ENCODE data around the gene GPC3. TPM values are rescaled to one million over a fixed set of nuclear protein-coding genes. Genes with fewer than 3 reads are reported as not detected.

The GPC3 gene
- polyA plus RNA-seq, 1 donor = 288 TPM

DNA sequence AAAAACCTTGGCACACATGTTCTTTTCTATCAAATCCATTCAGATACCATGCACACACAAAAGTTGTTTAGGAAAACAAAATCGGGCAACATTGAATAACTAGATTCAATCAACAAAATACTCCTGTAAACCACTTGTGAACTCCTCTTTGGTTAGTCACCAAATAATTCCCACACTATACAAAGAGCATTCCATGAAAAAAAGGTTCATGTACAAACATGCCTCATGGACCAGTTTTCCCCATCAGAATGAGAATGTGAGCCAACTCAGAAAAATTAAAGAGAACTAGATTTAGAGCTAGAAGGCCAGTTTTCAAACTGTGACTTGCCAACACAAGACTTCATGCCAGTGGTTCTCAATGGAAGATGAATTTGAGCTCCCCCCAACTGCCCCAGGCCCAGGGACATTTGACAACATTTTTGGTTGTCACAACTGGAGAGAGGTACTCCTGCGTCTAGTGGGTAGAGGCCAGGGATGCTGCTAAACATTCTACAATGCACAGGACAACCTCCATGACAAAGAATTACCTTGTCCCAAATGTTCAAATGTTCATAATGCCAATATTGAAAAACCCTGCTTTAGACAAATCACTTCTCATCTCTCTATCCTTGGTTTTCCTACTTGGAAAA is 55.4 kb downstream of the GPC3 start:
- DNase-seq (ENCODE audit: low read depth) = no peak

- no peak for DNase-seq (ENCODE audit: low read depth)
Observed at GRCh38 chrX:133928365-133928764, 57.0 kb downstream of the GPC3 start.

GRCh38 chrX:133926809-133927208 is 58.6 kb downstream of the GPC3 start:
- DNase-seq (ENCODE audit: low read depth) = no peak

DNA sequence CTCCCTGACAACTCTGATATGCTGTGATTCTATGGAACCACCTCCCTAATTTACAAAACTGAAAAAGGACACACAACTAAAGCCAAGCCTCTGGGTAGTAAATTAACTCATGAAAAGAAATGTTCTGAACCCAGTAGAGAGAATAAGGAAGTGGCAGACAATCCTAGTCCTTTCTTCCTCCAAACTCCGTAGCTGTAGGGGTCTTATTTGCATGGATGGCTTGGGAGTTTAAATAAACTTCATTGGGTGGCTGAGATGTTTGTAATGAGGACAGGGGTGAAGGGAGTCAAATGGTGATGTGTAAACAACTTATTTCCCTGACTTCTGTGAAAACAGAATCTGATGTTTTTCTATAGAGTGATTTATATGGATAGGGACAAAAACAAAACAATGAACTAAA is 59.3 kb downstream of the GPC3 start:
- no peak for DNase-seq (ENCODE audit: low read depth)

- DNase-seq (ENCODE audit: low read depth) = no peak
Observed at GRCh38 chrX:133924548-133924947, 60.8 kb downstream of the GPC3 start.

DNA sequence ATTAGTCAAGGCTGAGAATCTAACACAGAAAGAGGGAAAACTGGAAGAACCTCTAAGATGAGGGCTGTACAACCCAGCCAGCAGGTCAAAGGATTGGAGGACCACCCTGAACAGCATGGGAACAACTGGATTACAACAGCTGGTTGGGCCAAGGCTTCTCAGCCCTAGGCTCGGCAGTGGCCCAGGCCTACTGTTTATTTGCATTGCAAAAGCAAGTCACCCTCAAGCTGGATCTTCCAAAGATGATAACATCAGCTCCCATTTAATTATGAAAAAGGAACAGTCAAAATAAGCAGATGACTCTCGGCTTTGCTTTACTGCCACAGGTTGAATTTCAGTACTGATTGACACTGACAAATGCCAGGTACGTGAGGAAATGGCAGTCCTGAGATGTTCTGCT is 61.8 kb downstream of the GPC3 start:
- no peak for DNase-seq (ENCODE audit: low read depth)

DNA sequence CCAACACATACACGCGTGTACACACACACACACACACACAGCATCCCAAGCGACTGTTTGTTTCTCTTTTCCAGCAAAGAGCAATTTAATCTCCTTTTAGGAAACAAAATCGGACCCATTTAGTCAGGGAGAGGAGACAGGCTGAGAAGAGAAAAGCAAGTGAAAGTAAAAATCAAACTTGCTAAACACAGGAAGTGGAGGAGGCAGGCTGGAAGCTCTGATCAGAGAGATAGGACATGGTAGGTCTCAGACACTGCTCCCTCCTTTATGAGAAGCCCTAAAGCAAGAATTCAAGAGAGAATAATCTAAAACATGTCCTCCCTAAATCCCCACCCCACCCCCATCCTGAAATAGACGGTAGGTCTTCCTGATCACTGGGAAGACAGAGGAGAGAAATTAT is 62.3 kb downstream of the GPC3 start:
- no peak for DNase-seq (ENCODE audit: low read depth)

- no peak for DNase-seq (ENCODE audit: low read depth)
Observed at GRCh38 chrX:133922390-133922771, 63.0 kb downstream of the GPC3 start.

- no peak for DNase-seq (ENCODE audit: low read depth)
Observed at GRCh38 chrX:133921764-133922389, 63.5 kb downstream of the GPC3 start.

DNA sequence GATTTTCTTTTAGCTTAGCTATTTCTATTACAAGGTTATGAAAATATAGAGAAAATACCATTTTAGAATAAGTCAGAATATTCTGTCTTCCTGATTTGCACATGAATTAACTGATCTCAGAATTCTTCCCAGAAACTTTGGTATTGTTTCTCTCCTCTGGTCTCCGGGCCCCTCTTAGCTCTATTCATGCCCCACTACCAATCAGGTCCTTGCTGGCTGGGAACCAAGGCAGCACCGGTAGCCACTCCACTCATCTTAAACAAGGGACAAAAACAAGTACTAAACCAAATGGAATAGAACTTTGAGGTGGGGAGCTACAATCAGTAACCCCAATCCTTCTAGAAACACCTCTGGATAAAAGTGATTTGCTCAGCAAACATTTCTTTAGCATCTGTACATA is 64.3 kb downstream of the GPC3 start:
- DNase-seq (ENCODE audit: low read depth) = no peak

DNA sequence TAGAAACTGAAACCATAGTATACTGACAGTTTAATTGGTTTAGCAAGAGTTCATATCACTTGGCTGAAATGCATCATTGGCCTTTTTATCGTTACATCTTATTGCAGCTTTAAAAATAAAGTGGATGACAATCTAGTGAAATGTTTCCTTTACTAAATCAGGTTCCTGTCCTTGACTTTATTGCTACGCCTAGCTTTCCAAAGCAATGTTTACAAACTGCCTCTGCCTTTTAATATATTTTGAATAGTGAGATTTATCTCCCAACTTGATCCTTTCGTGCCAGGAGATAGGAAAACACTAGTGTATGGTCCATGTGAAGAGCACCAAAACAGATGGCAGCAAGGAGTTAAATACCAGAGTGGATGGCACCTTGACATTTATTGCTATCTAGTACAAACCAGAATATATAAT is 67.0 kb downstream of the GPC3 start:
- no peak for DNase-seq (ENCODE audit: low read depth)

- DNase-seq (ENCODE audit: low read depth) = no peak
Observed at GRCh38 chrX:133916984-133917722, 68.2 kb downstream of the GPC3 start.

GRCh38 chrX:133913658-133914388 is 71.6 kb downstream of the GPC3 start:
- DNase-seq (ENCODE audit: low read depth) = no peak

DNA sequence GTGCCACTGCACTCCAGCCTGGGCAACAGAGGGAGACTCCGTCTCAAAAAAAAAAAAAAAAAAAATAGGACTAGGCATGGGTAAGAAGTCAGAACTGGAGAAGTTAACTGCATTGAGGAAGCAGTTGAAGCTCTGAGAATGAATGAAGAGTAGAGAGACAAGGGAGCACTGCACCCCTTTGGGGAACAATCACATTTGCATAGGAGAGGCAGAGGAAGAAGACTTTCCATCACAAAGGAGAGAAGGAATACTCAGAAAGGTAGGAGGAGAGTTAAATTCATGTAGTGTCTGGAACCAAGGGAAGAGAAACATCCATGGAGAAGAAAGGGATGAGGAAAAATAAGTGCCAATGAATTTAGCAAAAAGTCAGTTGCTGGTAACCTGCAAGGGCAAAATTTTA is 72.4 kb downstream of the GPC3 start:
- DNase-seq (ENCODE audit: low read depth) = no peak

DNA sequence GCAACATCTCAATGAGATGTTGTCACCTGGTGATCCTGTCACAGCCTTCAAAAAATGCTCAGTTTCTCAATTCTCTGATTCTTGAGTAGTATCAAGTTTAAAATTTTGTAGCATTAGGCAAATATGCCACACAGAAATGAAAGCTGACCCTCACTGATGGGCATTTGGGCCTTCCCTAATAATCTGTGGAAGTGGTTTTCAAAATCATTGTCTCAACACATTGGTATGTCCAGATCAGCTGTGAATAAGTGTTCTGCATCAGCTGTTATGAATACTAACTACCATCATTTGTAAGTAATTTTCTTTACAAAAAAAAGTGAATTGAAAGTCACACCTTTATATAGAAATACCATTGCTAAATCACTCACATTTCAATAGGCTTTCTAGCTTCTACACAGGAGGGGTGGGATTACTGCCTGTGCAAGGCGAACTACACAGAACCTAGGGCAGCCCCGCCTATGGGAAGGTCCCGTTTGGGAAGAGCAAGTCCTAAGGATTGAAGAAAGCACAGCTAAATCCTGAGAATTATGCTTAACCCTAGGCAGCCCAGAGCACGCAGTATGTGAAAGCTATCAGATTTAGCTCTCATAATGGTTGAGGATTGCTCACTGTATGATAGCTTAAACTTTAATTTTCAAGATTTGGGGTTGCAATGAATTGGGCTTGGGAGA is 73.4 kb downstream of the GPC3 start:
- DNase-seq (ENCODE audit: low read depth) = no peak

DNA sequence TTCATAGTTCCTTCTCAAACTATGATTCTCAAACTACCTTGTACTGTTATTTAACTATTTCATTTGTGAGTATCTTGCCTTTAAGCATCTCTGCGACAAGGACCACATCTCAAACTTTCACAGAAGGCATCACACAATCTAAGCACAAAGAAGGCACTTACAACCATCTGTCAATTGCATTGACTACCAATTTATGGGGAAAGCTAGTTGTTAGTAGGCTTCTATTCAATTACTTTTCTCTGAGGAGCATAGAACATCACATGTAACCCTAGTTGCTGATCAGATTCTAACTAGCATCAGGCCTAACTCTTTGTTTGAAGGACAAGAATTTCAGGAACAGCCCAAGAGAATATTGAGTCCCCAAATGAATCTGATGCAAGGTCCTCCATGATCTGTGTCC is 74.9 kb downstream of the GPC3 start:
- DNase-seq (ENCODE audit: low read depth) = no peak

- DNase-seq (ENCODE audit: low read depth) = no peak
Observed at GRCh38 chrX:133909888-133910287, 75.5 kb downstream of the GPC3 start.

DNA sequence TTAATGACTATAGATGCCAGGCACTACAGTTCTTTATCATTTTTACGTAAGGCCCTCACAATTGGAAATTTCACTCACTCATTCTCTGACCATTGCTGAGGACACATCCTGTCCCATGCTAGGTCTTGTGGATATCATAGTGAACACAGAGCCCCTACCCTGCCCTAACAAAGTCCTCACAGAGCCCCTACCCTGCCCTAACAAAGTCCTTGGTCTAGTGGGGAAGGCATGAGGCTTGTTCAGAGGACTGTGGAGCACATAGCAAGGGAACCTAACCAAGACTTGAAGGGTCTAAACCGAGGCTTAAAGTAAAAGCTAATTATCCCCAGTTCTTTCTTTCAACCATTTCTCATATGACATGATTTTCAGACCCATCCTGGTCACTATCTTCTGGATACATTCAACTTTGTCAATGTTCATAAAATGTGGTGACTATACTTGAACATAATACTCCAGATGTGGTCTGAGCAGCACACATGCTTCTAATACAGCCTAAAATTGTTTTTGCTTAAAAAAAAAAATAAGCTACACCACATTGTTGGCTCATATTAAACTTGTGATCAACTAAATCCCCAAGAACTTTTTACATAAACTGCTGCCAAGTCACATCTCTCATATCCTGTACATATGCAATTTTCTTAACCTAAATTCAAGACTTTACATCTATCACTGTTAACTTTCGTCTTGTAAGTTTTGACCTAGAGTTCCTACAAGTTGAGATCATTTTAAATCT is 77.0 kb downstream of the GPC3 start:
- DNase-seq (ENCODE audit: low read depth) = peak; percentile 56

DNA sequence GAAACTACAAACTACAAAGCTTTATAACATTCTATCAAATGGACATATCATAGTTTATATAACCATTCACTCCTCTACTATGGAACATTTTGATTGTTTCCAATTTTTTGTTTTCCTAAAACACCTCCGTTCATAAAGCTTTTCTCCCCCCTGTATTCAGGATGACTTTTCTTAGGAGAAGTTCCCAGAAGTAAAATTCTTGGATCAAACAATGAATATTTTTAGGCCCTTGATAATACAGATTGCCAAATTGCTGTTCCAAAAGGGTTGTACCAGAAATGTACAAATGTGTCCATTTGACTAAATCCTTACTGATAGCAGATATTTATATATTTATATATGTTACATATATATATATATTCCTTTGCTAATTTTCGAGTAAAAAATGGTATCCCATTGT is 77.8 kb downstream of the GPC3 start:
- DNase-seq (ENCODE audit: low read depth) = no peak

DNA sequence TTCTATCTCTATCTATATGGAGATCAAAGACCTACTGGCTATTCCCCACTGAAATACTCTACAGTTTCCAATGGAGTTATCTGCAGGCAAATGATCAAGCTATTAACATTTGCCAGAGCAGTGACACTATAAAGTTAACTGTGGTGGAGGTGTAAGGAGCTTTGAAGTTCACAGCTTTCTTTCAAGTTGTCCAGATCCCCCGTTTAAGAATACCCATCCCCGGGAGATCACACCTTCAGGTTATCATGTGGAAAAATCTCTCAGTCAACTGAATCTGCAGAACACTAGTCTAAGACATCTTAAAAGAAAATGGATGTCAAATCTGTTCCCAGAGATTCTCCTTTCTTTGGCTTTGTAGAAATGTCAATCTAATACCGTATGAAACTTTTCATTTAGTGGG is 80.1 kb downstream of the GPC3 start:
- no peak for DNase-seq (ENCODE audit: low read depth)

- no peak for DNase-seq (ENCODE audit: low read depth)
Observed at GRCh38 chrX:133897593-133898163, 87.7 kb downstream of the GPC3 start.

All from forelimb muscle (tissue), 1 donor.